HG03025 (cell line): ENCODE results near the gene SLC15A2.
"Not testable (repeated sequence)": the region's sequence is repeated elsewhere in the genome, so short reads cannot be mapped to it uniquely, and the experiment has no call there.

ENCODE experiments used
- ATAC-seq: cut with Tn5 transposase; IDR thresholded peaks from one replicate; pipeline ENCODE4 v1.9.1; 2021; ENCODE audit warnings: mild to moderate bottlenecking, moderate library complexity; ENCODE audit not compliant: unreplicated experiment, low FRiP score

The SLC15A2 gene

DNA sequence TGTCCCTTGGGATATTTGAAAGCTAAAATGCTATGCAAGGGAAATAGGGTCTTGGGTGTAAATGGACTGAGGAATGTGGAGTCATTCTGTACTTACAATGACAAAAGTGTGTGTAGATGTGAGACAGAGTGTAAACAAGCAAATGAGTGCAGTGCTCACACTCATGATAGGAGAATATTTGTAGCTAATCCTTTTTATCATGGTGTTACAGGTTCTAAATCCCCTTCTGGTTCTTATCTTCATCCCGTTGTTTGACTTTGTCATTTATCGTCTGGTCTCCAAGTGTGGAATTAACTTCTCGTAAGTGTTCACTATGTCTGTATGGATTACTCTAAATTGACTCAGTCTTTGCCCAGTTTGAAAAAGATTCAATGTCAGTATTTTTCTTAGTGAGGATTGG is 30.5 kb downstream of the SLC15A2 start:
- ATAC-seq = no peak

DNA sequence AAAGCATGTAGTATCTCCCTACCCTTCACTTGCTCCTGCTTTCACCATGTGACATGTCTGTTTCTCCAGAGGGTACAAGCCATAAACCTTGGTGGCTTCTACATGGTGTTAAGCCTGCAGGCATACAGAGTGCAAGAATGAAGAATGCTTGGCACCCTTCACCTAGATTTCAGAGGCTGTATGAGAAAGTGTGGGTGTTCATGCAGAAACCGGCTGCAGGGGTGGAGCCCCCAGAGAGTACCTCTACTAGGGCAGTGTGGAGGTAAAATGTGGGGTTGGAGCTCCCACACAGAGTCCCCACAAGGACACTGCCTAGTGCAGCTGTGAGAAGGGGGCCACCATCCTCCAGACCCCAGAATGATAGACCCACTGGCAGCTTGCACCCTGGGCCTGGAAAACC is 32.2 kb downstream of the SLC15A2 start:
- no peak for ATAC-seq

DNA sequence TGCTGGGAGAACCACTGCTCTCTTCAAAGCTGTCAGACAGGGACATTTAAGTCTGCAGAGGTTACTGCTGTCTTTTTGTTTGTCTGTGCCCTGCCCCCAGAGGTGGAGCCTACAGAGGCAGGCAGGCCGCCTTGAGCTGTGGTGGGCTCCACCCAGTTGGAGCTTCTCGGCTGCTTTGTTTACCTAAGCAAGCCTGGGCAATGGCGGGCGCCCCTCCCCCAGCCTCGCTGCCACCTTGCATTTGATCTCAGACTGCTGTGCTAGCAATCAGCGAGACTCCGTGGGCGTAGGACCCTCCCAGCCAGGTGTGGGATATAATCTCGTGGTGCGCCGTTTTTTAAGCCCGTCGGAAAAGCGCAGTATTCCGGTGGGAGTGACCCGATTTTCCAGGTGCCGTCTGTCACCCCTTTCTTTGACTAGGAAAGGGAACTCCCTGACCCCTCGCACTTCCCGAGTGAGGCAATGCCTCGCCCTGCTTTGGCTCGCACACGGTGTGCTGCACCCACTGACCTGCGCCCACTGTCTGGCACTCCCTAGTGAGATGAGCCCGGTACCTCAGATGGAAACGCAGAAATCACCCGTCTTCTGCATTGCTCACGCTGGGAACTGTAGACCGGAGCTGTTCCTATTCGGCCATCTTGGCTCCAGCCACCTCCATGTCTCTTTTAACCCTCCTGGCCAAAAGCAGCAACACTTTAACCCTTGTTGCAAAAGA is 44.1 kb downstream of the SLC15A2 start:
- ATAC-seq = not testable (repeated sequence)

DNA sequence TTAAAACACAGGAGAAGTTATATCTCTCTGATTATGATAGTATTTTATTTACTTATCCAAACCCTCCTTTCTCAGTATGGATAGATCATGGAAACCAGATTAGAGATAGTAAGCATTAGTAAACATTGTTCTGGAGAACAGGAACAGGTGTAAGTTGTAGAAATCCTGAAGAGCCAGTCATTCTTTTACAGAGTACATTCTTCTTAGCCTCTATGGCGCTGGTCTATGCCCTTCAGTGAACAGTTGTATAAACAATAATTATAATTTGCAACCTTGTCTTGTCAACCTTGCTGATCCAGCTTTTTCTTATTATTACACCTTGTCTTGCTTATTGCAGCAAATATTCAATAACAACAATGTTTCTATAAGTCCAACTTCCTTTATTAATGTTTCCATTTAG is 47.4 kb downstream of the SLC15A2 start:
- no peak for ATAC-seq

DNA sequence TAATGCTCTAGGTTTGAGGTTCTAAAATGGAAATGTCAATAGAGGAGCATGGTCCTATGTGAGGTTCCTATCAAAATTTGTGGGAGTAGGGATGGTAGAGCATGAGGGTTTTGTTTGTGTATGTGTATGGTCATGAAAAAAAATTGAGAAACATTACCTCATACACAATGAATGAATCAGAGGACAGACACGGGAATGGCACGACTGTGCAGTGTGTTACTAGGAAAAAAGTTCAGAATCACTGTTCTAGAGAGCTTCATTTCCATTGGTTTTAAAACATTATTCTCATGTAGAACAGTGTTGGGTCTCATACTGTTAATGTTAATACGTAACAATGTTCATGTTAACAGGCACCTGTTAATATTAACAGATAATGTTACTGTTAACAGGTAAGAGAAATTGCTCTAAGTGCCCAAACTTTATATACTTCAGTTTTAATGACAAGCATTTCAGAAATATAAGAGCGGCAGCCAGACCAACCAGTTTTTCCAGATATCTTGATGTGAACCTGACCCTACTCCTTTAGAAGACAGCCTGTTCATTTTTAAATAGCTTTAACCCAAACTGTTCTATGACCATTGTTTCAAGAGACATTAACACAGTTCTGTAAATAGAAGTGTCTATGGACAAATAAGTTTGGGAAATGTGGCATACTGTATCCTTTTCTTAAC is 48.0 kb downstream of the SLC15A2 start:
- ATAC-seq = no peak

DNA sequence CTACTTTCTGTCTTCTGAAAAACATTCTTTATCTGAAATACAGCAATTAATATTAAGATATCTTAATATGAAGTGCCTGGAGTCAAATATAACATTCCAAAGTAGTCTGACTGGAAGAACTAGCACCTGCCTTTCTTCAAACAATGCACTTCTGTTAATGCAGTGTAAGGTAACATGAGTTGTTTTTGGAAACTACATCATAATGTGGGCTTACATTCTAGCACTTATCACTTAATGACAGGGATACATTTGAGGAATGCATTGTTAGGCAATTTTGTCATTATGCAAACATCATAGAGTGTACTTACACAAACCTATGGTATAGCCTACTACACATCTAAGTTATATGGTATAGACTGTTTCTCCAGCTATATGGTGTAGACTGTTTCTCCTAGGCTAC is 49.2 kb downstream of the SLC15A2 start:
- no peak for ATAC-seq

DNA sequence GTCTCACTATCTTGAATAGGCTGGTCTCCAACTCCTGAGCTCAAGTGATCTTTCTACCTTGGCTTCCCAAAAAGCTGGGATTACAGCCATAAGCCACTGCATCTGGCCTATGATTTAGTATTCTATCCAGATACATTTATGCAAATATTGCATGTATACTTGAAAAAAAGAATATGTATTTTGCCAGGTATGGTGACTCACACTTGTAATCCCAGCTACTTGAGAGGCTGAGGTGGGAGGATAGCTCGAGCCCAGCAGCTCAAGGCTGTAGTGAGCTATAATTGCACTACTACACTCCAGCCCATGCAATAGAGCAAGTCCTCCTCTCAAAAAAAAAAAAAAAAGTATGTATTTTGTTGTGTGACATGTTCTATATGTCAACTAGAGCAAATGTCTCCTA is 54.4 kb downstream of the SLC15A2 start:
- no peak for ATAC-seq

DNA sequence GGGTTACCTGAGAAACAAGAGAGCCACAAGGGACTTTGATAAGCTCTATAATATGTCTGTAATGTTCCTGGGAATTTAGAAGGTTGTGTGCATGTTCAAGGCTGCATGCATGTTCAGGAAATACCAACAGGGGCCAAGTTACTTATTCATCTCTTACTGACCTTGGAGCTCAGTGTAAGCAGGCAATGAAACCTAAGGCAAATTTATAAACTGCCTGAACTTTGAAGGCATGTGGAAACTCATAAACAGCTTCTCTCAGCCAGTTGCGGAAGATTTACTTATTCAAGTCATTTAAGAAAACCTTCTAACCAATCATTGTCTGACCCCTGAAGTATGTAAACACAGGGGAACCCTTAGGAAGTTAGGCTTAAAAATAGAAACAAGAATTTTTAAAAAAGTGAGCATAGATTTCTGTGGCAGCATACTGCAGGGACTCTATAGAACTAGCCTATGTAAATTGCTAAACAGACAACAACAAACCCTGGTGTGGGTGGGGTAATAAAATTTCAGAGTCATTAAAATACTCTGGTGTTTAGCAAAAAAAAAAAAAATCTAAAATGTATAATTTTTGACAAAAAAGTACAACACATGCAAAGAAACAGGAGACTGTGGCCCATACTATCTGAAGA is 57.2 kb downstream of the SLC15A2 start:
- no peak for ATAC-seq

DNA sequence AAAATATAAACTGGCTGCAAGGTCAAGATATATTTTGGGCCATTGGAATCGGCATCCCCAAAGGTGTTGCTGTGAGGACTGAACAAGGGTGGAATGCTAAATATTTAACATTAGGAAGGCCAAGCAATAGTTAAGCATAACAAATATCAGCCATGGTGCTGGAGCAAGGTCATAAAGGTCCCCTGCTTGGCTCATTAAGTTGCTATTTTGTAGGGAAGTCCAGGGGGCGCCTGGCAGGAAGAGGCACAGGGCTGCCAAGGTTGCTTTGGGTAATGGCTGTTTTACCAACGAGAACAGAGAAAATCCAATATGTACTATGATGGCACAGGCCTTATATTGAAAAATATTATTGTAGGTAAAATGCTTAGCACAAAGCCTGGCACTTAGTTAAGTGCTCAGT is 62.2 kb downstream of the SLC15A2 start:
- ATAC-seq = no peak

DNA sequence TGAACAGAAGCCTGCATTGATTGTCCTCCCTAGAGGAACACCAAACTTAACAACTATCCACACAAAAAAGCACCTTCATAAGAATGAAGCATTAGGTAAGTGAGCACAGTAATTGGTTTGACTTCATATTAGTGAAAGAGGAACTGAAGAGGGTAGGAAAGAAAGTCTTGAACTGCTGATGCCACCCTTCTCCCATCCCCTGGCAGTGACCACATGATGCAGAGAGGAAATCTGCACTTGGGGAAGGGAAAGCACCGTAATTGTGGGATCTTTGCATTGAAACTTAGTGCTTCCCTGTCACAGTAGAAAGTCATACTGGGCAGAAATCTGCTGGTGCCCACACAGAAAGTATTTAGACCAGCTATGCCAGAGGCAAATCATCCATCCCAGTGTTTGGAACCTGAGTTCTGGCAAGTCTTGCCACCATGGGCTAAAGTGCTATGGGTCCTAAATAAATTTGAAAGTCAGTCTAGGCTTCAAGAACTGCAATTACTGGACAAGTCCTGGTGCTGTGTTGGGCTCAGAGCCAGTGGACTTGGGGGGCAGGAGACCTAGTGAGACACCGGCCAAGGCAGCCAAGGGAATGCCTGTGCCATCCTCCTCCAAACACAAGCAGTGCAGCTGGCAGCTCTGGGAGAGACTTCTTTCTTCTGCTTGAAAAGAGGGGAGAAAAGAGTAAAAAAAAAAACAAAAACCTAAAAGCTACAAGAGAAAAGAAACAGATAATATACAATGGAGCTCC is 63.6 kb downstream of the SLC15A2 start:
- ATAC-seq = no peak

DNA sequence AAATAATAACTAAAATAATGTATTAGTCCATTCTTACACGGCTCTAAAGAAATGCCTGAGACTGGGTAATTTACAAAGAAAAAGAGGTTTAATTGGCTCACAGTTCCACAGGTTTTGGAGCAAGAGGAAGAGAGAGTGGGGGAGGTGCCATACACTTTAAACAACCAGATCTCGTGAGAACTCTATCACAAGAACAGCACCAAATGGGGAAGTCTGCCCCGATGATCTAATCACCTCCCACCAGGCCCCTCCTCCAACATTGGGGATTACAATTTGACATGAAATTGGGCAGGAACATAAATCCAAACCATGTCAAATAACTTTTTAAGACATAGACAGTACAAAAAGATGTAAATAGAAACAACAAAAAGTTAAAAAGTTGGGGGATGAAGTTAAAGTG is 64.6 kb downstream of the SLC15A2 start:
- ATAC-seq = no peak

DNA sequence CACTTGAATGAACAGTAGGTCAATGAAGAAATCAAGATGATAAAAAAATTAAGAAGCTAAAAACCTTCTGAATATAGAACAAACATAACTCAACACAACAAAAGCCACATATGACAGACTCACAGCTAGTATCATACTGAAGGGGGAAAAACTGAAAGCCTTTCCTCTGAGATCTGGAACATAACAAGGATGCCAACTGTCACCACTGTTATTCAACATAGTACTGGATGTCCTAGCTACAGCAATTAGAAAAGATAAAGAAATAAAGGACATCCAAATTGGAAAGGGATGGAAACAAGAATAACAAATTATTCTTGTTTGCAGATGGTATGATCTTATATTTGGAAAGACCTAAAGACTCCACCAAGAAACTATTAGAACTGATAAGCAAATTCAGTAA is 67.1 kb downstream of the SLC15A2 start:
- ATAC-seq = no peak

DNA sequence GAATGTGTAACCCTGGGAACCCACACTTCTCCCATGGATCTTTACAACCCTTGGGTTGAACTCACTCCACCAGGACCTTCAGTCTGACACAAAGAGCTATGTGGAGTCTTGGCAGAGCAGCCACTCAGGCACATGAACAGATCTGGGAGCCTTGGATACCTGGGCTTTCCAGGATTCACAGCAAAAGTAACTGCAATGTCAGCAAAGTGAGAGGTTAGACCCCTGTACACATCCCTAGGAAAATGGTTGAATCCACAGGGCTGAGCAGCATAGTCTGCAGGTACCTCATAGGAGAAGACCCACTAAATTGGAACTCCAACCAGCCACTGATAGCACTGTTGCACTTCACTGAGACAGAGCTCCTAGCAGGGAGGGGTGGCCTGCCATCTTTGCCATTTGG is 68.2 kb downstream of the SLC15A2 start:
- no peak for ATAC-seq

DNA sequence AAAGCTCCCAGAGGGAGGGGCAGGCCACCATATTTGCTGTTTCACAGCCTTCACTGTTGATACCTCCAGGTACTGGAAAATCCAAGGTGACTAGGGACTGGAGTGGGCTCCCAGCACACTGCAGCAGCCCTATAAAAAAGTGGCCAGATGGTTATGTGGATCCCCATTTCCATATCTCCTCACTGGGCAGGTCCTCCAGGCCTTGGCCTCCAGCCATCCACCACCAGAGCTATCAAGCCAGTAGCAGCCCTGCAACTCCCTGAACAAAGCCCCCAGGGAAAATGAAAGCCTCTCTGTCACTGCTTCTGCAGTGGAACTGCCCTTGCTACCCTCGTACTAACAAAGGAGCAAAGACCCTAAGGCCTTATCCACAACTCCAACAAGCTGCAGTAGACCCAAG is 69.4 kb downstream of the SLC15A2 start:
- no peak for ATAC-seq

DNA sequence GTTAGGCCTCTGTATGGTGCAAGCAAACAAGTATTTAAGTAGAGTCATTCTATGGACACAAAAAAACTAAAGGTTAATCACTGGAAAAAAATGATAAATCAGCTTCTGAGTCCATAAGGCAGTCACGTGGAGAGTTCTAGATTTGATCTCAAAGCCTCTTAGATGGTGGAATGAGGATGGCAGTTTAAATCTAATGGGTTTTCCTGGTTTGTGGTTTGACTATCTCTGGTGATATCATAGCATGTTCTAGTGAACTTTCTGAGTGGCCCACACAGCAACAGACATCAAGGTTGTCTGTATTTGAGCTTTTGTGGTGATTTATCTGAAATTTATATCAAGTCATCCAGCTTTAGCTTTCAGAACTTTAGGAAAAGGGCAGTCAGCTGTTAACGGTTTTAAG is 75.4 kb downstream of the SLC15A2 start:
- no peak for ATAC-seq

DNA sequence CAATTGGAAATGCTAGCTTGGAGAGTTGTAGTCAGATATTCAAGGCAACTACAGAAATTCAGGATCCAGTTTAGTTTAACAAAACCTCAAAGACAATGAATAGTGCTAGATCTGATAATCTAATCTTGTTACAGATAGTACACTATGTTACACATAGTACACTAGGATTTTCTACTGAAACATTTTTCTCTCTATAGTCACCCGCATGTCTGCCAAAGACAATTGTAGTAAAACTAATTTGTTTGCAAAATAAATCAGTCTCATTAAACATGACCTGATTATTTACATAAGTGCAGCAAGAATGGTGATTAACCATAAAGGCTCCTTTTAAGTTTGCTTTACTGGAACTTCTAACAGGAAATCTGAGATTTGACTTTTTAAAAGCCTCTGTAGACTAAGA is 75.8 kb downstream of the SLC15A2 start:
- no peak for ATAC-seq

DNA sequence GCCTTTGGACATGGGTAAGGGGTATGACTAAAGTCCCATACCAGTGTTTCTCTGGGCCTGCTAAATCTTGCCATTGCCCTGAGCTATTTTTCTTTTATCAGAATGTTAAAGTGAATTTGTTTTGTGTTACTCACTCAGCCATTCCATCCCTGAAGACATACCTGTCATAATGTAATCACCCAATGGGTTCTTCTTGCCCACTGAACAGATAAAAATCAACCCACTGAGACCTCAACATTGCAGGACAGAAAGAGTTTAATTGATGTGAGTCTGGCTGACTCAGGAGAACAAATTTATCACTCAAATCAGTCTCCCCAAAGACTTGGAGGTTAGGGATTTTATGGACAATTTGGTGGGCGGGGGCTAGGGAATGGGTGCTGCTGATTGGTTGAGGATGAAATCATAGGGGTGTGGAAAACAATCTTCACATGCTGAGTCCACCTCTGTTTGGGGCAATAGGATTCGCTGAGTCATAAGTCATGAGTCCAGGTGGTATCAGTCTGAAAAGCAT is 80.5 kb downstream of the SLC15A2 start:
- ATAC-seq = no peak

DNA sequence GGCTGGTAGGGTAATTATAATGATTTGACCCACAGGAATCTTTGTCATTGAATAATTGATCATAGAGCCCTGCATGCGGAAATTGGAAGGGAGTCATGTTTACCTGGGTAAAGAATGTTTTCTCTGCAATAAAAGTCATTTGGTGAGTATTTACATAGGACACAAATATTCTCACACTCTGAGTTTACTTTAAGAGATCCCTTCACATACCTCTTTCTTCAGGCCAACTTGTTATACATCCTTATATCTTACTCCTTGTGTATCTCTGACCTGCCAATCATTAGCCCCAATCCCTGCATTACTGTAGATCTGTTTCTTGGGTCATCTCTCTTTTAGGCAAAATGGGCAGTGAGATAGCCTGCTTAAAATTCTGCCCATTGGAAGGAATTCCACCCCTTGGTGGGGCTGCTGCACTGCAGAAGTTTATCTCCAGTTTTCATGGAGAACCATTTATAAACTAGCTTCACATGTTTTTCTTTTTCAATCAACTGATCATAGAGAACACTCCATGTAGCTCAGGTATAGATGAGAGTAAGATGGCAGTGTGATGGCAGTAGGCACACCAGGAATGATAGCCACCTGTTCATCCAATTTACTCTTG is 81.6 kb downstream of the SLC15A2 start:
- no peak for ATAC-seq

DNA sequence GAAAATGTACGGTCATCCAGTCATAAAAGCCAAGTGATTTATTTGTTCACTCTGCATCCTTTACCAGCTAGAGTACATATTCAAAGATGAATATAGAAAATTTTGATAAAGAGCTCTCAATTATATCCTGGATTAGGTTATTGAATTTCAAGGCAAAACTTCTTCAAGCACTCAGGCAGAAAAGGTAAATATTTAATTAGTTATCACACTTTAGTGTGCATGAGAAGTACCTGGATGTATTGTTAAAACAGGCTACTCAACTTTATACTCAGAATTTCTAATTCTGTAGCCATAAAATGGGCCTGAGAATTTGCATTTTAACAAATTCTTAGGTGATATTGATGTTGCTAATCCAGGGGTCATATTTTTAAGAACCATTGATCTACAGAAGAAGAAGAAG is 82.5 kb downstream of the SLC15A2 start:
- ATAC-seq = no peak

DNA sequence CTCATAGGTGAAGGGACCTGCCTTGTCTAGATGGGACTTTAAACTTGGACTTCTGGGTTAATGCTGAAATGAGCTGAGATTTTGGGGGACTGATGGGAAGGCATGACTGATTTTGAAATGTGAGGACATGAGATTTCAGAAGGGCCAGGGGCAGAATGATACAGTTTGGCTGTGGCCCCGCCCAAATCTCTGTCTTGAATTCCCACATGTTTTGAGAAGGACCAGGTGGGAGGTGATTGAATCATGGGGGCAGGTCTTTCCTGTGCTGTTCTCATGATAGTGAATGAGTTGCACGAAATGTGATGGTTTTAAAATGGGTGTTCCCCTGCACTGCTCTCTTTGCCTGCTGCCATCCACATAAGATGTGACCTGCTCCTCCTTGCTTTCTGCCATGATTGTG is 85.0 kb downstream of the SLC15A2 start:
- no peak for ATAC-seq
